Measurements from ENCODE around the gene CIAPIN1.
A peak's percentile ranks its signal among the peaks of the same experiment; 100 is the strongest.

The CIAPIN1 gene

GRCh38 chr16:57412584-57412983 lies 34.6 kb downstream of the CIAPIN1 start:
- DNase-seq (ENCODE audit: low spot score): no peak
- TF ChIP-seq CTCF (IDR thresholded peaks at IDR 0.05): no peak
- Histone ChIP-seq H3K27ac (no peak overlapping the region), H3K4me3 (no peak overlapping the region)

- Histone ChIP-seq H3K4me3 (no peak overlapping the region), H3K27ac (no peak overlapping the region)
- no peak for DNase-seq (ENCODE audit: low spot score)
- TF ChIP-seq CTCF (IDR thresholded peaks at IDR 0.05): no peak
Observed at GRCh38 chr16:57411362-57411976, 35.7 kb downstream of the CIAPIN1 start.

GRCh38 chr16:57409870-57410587 lies 37.2 kb downstream of the CIAPIN1 start:
- no peak for DNase-seq (ENCODE audit: low spot score)
- H3K27ac ChIP-seq: peak overlapping the region in 1 of 2 donors; percentile 46
- TF ChIP-seq CTCF (IDR thresholded peaks at IDR 0.05): no peak
- H3K4me3 ChIP-seq: no peak overlapping the region

- Histone ChIP-seq H3K27ac (peak overlapping the region in 1 of 2 donors; percentile 46), H3K4me3 (no peak overlapping the region)
- TF ChIP-seq CTCF (IDR thresholded peaks at IDR 0.05): no peak
- no peak for DNase-seq (ENCODE audit: low spot score)
Observed at GRCh38 chr16:57409065-57409464, 38.1 kb downstream of the CIAPIN1 start.

- no peak for TF ChIP-seq CTCF (IDR thresholded peaks at IDR 0.05)
- no peak overlapping the region for H3K27ac ChIP-seq
- no peak overlapping the region for H3K4me3 ChIP-seq
- no peak for DNase-seq (ENCODE audit: low spot score)
Observed at GRCh38 chr16:57407521-57408353, 39.4 kb downstream of the CIAPIN1 start.

- no peak for DNase-seq (ENCODE audit: low spot score)
- TF ChIP-seq CTCF (IDR thresholded peaks at IDR 0.05): no peak
- no peak overlapping the region for H3K27ac ChIP-seq
- no peak overlapping the region for H3K4me3 ChIP-seq
Observed at GRCh38 chr16:57406881-57407280, 40.3 kb downstream of the CIAPIN1 start.
